NCI-H2171 (cell line): Measurements from ENCODE around the gene D2HGDH.
"Not testable (repeated sequence)": the region's sequence is repeated elsewhere in the genome, so short reads cannot be mapped to it uniquely, and the experiment has no call there.

Experiments
- DNase-seq: peaks from one replicate; lab custom pipeline; 2025; lab: John Stamatoyannopoulos, UW

Gene D2HGDH

GRCh38 chr2:241768850-241769249 lies 34.4 kb downstream of the D2HGDH start:
- DNase-seq: no peak

DNA sequence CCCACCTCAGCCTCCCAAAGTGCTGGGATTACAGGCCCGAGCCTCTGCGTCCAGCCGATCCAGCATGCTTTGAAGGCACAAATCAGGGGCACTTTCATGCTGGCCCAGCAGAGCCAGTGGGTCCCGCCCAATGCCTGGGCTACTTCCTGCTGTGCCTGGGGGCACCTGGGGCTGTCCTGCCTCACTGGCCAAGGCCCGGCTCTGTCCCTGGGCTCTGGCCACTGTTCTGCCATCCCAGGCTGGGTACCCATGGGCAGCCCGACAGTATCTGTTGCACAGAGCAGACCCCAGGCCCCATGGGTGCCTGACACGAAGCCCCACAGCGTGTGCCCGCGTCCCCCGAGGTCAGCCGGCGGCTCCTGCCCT lies 35.4 kb downstream of the D2HGDH start:
- no peak for DNase-seq

DNA sequence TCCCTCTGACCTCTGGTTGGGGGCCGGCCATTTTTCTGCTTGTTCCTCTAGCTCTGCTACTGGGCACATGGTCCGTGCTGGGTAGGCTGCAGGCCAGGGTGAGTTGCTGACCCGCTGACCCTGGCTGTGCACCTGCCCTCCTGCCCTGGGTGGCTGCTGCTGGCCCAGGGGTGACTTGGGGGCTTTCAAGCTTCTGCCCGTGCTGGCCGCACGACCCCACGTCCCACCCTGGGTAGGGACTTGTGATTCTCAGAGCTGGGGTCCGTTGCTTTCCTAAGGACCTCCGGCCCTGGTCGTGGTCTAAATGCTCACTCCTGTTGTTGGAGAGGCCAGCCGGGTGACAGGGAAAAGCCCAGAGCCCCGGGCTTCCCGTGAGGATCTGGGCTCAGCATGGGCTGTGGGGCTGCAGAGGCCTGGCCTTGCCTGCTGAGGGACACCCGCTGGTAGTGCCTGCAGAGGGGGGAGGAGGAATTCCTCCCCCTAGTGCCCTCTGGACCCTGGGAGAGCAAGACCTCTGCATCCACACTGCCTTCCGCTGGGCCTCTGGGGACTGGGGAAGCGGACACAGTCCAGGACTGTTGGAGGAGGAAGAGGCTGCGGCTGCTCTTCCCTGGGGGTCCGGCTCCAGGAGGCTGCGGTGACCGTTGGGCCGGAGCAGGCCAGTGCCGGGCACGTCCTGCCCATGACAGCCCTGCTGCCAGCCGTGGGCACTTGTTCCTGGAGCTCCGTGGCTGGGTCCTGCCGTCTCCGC lies 35.9 kb downstream of the D2HGDH start:
- no peak for DNase-seq

DNA sequence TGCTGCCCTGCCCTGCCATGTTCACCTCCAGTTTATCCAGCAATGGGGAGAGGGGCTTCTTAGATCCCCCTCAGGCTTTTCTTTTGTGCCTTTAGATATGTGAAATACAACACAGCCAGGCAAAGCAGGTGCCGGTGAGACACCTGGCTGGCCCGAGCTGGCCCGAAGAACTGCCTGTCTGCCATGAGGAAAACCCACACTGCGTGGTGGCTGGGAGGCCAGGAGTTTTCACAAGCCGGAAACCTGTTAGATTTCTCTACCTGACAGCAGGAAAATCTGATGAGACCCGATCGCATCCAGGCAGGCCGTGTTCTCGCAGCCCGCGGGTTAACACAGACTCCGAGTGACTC lies 36.5 kb downstream of the D2HGDH start:
- DNase-seq: no peak

DNA sequence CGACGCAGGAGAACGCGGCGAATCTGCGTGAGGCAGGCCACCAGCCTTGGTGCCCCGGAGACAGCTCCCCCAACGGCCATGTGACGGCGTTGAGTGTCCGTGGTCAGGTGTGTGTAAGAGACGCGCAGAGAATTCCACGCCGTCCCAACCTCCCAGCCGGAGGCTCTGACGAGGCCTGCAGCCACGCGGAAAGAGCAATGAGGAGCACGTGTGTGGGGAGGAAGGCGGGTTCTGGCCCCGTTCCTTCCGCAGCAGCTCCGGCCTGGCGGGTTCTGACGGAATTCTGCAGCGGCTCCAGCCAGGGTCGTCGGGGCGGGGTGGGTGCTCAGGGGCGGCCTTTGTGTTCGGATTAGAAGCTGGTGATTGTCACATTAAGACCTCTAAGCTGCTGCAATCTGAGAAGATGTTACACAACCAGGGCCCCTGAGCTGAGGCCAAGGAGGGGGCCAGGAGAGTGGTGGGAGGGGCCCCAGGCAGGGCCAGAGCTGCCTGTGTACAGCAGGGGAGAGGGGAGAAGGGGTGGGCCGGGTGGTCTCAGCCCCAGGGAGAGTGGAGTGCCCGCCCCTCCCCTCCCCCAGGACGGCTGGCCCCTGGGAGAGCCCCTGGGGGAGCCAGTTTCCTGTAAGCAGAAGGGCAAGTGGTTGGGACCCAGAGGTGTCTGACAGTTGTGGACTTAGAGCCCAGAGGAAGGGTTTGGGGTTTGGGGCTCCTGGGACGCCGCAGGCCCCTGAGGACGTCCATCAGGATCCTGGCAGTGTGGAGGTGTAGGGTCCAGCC lies 37.0 kb downstream of the D2HGDH start:
- DNase-seq: no peak

DNA sequence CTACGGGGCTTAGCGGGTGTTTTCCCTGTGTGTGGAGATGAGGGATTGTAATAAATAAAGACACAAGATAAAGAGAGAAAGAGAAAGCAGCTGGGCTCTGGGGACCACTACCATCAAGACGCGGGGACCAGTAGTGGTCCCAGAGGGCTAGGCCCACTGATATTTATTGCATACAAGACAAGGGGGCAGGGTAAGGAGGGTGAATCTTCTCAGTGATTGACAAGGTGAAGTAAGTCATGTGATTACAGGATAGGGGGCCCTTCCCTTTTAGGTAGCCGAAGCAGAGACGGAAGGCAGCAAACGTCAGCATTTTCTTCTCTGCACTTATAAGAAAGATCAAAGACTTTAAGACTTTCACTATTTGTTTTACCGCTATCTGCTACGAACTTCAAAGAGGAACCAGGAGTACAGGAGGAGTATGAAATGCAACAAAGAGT lies 37.7 kb downstream of the D2HGDH start:
- DNase-seq: no peak

DNA sequence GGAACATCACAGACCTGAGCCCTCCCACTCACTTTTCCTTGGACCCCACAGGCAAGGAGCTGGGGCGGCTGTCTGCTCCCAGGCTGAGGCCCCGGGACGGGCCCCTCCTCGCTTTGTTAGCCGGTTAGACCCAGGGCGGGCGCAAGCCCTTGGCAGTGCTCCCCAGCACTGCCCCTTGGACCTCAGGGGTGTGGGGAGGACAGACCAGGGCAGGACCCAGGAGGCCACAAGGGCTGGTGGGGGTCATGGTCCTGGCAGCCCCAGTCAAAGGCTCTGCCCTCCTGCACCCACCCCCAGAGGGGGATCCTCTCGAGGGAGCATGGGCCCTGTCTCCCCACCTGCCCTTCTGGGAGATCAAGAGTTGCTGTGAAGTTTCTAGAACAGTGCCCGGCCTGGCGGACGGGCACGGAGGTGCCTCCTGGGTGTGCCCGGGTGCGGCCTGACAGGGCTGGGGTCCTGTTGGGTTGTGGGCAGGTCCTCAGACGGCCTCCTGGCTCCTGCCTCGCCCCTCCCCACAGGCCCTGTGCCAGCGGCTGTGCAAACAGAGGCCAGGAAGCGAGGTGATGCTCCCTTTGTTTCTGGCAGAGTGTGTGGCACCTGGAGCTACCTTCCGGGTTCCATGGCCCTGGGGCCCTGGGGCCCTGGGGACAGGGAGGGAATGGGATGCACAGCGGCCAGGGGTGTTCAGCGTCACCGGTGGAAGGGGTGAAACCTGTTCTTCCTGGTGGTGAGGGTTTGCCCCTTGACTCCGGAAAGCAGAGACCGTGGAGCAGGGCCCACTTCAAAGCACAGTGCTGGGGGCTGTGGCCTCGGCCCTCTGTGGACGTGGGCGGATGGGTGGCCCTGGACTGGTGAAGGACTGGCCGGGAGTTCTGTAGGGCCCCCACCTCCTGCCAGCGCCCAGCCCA lies 39.3 kb downstream of the D2HGDH start:
- DNase-seq: no peak

- peak; percentile 43 for DNase-seq
Measured at GRCh38 chr2:241774419-241775222, 40.2 kb downstream of the D2HGDH start.

DNA sequence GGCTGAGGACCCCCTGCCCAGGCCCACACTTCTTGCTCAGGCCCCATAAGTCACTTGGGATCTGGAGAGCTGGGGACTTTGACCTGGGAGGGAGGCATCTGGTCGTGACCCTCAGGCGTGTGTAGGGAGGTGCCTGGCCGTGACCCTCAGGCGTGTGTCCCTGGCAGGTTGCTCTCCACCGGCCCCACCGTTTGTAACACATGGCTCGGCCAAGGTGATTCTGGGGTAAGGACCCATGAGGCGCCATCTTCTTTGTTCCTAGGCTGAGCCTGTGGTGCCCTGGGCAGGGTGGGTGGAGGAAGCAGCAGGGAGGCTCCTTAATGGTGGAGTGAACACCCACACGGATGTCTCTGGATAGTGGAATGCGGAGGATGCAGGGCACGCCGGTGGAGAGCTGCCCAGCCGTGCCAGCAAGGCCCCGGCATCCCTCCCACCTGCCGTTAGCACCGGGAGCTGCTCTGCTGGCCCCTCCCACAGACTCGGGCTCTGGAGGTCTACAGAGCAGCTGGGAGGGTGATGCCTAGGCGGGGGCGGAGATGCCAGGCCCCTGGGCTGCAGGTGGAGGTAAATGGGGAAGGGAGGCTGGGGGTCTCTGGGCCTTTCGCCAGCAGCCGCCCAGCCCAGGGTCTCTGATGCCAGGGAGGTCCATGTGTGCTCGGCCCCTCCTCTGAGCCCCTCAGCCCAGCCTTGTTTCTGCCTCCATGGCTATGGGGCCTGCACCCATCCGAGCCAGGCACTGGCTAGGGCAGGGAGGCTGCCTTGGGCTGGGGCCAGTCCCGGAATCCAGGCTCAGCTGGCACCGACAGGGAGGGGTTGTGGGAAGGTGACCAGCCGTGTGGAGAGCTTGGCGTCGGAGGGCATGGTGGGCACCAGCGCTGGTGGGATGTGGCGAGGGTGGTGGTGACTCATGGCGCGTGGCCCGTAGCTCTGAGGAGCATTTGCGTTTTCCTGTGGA lies 41.1 kb downstream of the D2HGDH start:
- no peak for DNase-seq

GRCh38 chr2:241776336-241777169 lies 42.1 kb downstream of the D2HGDH start, which contains the start of gene GAL3ST2:
TSS of gene GAL3ST2 (plus strand) at chr2:241776822. CDS start at chr2:241776956, 134 bp downstream.
- DNase-seq: no peak

- no peak for DNase-seq
Measured at GRCh38 chr2:241777170-241777685, 42.8 kb downstream of the D2HGDH start.

DNA sequence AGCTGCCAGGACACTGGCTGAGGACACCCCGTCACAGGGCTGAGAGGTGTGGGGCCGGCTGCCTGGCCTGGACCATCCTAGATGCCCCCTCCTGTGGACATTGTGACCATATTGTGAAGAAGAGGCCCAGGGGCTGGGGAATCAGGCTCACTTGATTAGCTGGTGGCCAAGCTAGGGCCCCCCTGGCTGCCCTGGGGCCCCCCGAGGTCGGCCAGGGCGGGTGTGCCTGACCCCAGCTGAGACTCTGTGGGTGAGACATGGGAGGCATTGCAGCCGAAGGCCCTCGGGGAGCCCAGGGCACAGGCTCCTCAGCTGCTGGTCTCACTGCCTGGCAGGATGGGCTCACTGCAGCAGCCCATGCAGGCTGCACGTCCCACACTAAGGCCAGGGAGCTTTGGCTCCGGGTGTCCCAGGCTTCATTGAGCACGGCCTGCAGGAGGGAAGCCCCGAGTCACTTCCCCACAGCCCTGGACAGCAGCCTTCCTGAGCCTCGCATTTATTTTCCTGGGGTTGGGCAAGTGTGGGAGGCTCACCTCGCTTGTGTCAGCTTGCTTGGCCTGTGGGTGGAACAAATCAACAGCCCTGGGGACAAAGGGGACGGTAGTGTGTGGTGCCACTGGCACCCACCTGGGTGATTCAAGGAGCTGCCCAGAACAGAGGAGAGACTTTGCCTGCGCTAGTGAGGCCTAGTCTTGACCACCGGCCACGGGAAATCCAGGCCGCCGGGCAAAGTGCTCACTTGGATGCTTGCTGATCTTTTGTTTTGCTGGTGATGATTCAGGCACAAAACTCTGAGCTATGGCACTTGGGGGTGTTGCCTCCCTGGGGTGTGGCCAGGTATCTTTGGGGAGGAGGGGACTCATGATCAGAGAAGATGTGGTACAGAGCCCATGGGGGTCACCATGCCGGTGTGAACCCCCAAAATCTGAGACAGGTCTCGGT lies 43.5 kb downstream of the D2HGDH start:
- no peak for DNase-seq

GRCh38 chr2:241780939-241781569 lies 46.6 kb downstream of the D2HGDH start:
- DNase-seq: no peak

DNA sequence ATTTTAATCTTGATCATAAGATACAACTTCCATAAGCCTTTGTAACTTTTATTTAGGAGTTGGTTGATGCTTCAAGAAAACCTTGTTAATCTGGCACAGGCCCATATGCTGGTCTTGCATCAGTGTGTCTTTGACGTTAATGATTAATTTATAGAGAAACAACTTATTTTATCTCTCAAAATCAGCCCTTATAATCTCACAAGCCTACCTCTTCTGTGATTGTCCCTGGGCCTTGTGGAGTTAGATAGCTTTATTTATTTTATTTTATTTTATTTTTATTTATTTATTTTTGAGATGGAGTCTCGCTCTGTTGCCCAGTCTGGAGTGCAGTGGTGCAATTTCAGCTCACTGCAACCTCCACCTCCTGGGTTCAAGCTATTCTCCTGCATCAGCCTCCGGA lies 47.6 kb downstream of the D2HGDH start:
- not testable (repeated sequence) for DNase-seq

GRCh38 chr2:241788135-241788534 lies 53.7 kb downstream of the D2HGDH start:
- no peak for DNase-seq

GRCh38 chr2:241788572-241788971 lies 54.1 kb downstream of the D2HGDH start:
- DNase-seq: no peak

DNA sequence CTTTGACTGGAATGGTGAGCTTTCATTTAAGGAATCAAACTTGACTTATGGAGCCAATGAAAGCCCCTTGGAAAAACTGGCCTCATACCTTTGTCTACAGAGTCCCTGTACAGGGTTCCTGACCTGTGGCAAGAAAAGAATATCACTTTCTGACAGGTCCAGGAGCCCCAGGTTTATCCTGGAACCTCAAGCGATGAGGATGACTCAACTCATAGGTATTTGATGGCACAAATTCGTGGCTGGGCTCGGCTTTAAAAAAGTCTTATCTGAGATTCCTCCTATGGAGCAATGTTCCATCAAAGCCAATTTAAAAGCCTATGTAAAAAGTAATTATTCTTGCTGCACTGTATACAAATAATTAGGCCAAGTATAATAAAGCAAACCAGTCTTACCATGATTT lies 57.0 kb downstream of the D2HGDH start:
- not testable (repeated sequence) for DNase-seq

DNA sequence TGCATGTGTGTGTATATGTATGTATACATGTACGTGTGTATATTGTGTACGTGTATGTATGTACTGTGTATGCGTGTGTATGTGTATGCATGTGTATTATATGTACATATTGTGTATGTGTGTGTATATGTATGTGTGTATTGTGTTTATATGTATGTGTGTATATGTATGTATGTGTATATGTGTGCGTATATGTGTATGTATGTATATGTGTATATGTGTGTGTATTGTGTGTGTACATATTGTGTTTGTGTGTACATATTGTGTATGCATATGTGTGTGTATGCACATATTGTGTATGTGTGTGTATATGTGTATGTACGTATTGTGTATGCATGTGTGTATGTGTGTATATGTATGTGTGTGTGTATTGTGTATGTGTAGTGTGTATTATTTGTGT lies 59.0 kb downstream of the D2HGDH start:
- no peak for DNase-seq
